ENCODE results near the gene PGLYRP4.

The PGLYRP4 gene

DNA sequence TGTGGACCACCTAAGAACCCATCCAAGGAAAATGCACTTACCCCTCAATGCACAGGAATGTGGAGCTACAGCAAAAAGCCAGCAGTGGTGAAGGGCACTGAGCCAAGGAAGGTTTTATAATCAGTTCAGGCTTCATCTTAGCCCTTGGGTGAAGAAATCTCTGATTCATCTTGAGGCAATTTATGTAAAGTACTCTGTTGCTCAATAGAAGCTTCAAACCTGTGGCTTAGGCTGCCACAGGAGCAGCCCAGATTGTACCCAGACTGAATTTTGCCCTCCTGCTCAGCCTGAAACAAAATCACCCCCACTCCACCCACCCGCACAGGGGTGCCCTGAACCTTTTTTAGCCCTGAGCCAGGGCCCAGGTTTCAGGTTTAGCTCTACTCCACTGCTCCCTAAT, 26.9 kb upstream of the PGLYRP4 start, which contains the start of gene S100A12:
TSS of gene S100A12 (minus strand) at position 111 of the 400 bp plus-strand sequence. CDS start 1,029 bp downstream, outside the sequence.
- DNase-seq (ENCODE audit: low spot score), result no peak

DNA sequence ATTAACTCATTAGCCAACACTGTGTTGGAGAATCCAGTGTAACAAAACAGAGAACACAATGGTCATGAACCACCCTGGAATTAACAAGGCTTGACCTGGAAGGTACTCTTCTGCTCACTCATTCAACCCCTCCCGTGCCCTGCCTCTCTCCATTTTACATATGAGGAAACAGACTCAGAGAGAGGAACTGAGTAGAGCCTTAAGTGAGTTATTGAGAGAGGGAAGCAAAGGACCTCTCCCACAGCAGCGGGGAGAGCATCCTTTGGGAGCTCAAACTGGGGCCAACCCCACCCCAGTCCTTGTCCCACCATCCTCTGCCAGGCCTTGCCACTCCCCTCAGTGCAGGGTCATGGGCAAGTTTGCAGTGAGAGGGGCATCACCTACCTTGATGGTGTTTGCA, 25.4 kb upstream of the PGLYRP4 start:
- DNase-seq (ENCODE audit: low spot score), result no peak

DNA sequence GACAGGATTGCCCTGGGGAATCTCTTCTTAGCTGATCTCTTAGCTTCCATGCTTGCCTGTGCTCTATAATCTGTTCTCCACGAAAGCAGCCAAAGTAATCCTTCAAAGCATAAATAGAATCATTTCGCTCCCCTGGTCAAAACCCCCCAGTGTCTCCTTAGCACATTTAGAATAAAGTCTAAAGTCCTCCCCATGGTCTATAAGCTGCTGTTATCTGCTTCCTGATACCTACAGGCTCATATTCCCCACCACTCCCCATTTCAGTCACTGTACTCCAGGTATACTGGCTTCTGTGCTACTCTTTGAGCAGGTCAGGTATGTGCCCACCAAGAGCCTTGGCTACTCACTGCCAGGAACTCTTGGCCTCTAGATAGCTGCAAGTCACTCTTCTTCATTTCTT, 23.9 kb upstream of the PGLYRP4 start:
- no peak for DNase-seq (ENCODE audit: low spot score)

DNA sequence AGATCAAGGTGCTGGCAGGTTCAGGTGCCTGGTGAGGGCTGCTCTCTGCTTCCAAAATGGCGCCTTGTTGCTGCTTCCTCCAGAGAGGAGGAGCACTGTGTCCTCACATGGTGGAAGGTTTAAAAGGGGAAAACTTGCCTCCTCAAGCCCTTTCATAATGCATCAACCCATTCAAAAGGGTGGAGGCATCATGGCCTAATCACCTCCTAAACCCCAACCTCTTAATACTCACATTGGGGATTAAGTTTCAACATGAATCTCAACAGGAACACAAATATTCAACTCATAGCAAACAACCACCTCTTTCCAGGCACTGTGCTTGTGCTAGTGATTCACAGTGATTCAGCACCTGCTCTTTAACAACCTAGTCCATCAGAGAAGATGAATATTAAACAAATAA, 22.6 kb upstream of the PGLYRP4 start:
- DNase-seq (ENCODE audit: low spot score), result no peak

DNA sequence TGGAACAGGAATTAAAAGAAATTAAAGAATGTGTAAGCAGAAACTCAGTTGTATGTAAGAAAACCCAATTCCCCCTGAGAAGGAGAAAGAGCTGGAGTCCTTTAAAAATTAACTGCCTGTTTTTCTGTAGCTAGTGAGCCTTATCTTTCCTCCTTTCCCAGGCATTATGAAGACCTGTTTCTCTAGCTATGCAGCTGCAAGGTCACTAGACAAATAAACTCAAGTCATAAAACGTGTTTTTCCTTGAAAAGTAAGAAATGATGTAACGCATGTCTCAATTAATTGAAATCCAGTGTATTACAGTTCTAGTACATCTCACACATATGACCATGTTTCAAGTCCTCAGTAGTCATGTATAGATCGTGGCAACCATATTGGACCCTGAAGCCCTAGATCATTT, 21.5 kb upstream of the PGLYRP4 start:
- DNase-seq (ENCODE audit: low spot score), result no peak

DNA sequence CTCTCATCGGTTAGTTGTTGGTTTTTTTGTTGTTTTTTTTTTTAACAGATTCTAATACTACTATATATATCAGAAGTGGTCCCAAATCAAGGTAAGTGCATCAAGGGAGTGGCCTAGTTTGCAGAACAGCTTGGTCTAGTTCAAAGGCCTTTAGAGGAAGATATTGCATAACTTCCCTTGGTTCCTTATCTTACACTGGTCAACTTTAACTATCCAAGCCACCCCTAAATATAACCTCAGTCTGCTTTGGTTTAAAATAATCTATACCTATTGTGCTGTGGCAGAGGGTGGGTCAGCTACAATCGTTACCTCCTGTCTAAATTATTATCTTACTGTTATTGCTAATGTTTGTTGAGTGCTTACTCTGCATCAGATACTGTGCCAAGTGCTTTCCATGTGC, 19.9 kb upstream of the PGLYRP4 start:
- no peak for DNase-seq (ENCODE audit: low spot score)

DNA sequence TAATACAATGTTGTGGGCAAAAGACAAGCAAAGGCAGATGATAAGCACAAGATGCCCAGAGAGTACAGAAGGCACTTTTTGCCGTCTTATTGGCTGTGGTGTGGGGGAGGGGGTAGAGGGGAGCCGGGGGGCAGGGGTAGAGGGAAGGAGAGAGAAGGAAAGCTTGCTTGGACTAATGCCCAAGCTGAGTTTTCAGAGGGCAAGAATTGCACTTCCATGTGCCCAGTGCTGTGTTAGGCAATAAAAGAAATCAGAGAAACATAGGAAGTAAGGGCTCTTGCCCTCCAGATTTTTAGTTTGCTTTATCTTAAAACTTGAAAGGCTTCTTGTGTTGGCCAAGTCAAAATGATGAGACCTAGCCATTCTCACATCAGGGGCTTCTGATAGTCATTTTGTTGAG, 18.4 kb upstream of the PGLYRP4 start:
- DNase-seq (ENCODE audit: low spot score), result no peak

DNA sequence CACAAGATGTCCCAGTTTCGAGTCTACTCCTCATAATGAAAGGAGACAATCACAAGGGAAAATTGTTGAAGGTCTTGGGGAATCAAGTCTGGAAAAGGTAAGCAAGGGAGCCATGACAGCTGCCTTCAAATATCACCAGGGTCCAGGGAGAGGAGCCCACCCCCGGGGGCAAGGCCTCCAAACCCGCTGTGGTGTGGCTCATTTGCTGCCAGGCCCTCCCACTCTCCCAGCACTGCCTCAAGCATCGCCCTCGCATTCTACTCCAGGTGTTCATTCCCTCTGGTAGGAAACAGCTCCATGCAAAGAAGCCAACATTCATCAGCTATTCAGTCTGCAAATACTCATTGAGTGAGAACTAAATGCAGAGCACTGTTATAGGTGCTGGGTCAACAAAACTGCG, 17.6 kb upstream of the PGLYRP4 start:
- DNase-seq (ENCODE audit: low spot score), result no peak

DNA sequence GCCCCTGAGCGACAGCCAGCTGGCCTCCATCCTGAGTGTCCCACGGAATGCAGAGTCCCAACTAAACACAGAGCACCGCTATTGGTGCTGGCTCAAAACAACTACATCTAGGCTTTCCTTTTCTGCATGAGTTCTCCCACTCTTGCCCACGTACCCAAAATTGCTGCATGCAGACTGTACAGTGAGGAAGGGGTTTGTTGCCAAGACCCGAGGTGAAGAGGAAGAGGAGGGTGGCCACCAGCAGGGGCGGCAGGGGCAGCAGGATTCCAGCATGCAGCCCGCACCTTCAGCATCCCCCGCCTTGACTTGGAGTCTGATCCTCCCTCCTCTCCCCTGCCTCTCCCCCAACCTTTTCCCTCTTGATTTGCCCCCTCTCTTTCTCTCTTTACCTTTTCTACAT, 17.1 kb upstream of the PGLYRP4 start:
- no peak for DNase-seq (ENCODE audit: low spot score)

DNA sequence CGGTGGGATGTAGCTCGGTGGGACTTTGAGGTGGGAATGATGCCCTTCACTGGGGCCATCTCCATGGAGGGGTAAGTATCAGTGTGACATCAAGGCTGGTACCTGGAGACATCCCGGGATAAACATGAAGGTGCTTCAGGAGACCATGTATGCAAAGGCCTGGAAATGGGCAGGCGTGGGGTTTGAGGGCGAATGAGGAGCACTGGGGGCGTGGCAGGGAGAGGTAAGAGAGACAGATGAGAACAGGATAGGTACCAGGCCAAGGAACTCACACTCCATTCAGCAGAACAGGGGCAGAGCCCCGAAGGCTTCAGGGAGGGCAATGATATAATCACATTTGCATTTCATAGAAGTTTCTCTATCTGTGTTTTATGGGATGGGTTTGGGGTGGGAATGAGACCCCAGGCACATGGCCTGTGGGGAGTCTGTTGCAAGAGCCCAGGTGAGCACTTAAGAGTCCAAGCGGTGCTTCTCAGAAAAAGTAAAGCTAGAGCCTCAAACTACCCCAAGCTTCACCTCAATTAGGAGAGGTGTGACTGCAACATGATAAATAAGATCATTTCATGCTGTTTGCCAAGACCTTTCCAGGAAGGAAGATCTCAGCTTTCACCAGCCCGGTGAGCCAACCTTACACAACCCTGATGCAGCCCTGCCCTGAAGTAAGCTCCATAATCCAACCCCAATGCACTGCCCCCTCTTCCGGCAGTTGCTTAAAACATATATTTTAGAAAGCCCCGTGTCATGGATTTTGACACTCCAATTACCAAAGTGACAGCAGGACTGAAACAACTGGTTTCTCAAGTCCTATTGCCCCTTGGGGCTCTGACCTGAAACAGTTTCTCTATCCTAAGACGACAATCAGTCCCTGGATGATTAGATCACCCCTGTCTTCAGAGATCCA, 16.4 kb upstream of the PGLYRP4 start:
- DNase-seq (ENCODE audit: low spot score), result no peak

DNA sequence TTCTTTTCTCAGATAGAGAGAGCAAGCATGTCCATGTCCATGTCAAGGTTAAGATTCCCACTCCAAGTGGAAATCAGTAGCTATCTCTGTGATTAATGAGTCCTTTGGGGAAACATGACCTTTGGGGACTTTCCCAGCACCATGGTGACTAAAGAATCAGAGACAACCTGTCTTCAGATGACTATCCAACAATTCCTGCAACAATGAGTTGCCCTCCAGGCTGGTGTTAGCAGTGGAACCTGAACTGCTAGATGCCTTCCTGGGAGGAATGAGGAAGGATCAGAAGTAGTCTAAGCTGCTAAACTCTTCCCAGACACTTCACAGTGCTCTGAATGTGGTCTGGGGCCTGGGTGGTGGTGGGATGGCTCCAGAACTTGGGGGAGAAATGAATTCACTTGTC, 15.5 kb upstream of the PGLYRP4 start:
- no peak for DNase-seq (ENCODE audit: low spot score)

DNA sequence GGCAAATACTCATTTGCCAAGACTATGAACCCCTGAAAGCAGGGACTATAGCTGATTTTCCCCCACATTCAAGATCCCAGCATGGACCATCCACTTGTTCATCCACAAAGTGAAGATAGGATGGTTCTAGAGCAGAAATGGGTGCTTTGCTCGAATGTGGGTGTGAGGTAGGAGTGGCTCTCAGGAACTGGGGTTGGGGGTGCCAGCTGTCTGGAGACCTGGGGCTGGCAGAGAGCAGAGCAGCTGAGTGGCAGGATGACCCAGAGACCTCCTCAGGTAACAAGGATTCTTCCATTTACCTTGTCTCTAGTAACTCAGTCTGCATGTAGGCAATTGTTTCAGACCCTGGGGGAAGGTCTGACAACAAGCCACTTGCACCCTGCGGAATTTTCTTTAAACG, 15.0 kb upstream of the PGLYRP4 start:
- DNase-seq (ENCODE audit: low spot score), result no peak

DNA sequence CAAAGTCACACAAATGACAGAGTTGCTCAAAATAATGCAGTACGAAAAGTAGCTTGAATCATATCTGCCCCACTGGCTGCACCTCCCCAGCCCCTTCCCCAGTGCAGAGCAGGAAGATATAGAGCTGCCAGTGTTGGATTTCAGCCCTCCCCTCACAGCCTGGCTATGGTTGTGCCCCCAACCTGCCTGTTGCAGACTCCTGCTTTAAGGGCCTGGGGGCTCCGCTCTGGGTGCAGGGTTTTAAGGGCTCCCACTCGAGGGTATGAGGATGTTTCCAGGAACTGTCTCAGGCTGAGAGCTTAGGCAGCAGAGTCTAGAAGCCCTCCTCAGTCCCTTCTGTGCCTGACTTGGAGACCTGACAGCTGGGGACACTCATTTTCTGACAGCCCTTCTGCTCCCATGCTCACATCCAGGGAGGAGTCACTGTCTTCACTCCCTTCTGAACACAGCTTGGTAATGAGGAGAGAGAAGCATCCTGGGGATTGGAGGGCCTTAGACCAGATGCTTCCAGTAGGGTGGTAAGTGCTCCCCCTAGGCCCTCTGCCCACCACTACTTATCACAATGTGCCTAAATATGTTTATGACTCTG, 13.6 kb upstream of the PGLYRP4 start:
- no peak for DNase-seq (ENCODE audit: low spot score)

DNA sequence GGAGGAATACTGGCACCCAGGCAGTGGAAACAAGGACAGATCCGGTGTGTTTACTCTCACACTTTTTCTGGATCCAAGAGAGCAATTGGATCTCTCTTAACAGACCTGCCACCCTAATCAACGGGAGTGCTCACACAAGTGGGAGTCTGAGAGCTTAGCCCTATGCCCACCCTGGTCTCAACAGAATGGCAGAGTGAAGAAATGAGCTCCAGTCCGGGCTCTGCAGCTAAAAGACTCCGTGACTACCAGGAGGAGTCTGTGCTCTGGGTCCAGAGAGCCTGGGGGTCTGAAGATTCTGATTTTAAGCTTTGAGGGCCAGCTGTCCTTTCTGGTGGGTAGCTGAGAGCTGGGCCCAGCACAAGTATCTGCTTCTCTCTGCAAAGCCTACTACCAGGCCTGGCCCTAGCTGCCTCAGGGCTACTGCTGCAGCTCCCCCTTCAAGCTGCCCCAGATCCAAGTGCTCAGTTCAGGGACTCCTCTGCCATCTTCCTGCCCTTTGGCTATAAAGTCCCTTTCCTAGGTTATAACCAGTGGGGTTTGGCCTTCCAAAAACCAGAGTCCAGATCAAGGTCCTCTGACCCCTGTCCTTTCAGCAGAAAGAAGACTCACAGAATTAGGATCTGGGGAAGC, 13.0 kb upstream of the PGLYRP4 start:
- DNase-seq (ENCODE audit: low spot score), result no peak

DNA sequence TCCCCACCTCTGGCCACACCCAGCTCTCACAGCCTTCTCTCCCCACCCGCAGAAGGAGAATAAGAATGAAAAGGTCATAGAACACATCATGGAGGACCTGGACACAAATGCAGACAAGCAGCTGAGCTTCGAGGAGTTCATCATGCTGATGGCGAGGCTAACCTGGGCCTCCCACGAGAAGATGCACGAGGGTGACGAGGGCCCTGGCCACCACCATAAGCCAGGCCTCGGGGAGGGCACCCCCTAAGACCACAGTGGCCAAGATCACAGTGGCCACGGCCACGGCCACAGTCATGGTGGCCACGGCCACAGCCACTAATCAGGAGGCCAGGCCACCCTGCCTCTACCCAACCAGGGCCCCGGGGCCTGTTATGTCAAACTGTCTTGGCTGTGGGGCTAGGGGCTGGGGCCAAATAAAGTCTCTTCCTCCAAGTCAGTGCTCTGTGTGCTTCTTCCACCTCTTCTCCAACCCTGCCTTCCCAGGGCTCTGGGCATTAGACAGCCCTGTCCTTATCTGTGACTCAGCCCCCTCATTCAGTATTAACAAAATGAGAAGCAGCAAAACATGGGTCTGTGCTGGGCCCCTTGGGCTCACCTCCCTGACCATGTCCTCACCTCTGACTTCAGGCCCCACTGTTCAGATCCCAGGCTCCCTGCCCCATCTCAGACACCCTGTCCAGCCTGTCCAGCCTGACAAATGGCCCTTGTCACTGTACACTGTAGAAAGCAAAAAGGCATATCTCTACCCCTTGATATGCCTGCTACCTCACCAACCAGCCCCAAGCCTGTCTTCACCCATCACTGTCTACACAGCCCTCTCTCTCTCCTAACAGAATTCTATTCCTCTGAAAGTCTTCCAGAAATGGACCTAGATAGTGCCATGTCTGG, 12.2 kb upstream of the PGLYRP4 start:
- no peak for DNase-seq (ENCODE audit: low spot score)

DNA sequence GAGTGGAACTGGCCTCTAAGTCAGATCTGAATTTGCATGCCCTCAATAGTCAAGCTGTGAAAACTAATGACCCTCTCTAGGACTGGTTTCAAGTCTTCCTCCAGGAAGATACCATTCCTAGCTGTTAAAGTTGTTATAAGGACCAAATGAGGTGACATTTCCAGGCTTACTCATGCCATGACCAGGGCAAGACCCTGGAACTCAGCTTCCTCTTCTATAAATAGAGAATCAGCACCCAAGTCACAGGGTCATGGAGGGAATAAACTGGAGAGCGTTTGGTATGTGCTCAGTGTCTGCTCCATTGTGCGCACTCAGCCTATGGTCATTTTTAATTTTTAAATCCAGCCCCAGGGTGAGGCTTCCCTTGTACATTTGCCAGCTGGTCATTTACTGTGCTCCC, 11.5 kb upstream of the PGLYRP4 start:
- DNase-seq (ENCODE audit: low spot score), result no peak

DNA sequence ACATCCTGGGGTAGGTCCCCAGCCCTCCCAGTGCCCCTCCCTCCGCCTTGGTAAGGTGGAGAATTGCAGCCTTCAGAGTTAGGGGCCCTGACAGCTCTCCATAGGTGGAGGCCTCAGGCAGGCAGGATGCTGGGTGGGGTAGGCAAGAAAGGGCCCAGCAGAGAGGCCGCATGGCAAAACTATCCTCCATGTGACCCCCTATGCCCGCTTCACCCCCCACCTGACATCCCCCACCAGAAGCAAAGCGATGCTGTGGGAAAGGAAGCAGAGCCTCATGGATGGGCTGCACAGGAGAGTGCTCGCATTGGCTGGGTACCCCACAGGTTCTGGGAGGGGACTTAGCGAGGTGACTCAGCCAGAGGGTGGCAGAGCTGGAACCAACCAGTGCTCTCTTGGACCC, 10.6 kb upstream of the PGLYRP4 start:
- no peak for DNase-seq (ENCODE audit: low spot score)

DNA sequence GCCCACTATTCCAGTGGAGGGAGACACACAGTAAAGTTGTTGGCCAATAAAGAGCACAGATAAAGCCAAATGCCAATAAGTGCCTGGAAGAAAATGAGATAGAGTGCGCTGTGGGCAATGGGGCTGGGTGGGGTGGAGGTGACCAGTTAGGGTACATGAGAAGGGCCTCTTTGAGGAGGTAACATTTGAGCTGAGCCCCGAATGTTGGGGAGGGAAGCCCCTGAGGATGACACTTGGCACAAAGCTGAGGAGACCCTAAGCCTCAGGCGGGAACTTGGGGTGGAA, 10.0 kb upstream of the PGLYRP4 start:
- DNase-seq (ENCODE audit: low spot score), result no peak

DNA sequence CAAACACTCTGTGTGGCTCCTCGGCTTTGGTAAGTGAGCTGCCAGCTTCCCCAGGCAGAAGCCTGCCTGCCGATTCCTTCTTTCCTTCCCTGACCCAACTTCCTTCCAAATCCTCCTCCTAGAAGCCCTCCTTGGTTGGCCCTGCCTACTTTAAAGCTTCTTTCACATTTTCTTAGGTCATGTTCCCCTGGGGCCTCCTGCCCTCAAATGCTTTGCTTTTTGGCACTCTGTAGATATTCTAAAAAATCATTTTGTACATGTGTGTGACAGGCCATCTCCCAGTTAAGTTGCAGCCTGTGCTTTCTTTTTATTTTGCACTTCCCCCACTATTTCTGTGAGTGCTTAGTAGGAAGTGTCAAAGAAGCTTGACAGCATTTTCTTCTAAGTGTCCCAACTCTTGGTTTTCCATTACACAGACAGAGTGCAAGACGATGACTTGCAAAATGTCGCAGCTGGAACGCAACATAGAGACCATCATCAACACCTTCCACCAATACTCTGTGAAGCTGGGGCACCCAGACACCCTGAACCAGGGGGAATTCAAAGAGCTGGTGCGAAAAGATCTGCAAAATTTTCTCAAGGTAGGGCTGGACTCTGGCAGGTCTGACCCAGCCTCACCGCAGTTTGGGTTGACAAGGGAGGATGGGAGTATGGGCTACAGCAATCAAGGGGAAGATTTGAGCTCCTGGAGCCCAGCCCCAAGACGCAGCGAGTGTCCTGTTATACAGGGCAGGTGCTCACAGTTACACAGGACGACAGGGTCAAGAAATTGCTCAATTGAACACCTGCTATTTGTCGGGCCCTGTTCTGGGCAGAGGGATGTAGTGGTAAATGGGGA, 9.4 kb upstream of the PGLYRP4 start, which contains the start of gene S100A9:
TSS of gene S100A9 (plus strand) at position 2 of the 838 bp plus-strand sequence. CDS start at position 432, 430 bp downstream.
- DNase-seq (ENCODE audit: low spot score), result no peak

DNA sequence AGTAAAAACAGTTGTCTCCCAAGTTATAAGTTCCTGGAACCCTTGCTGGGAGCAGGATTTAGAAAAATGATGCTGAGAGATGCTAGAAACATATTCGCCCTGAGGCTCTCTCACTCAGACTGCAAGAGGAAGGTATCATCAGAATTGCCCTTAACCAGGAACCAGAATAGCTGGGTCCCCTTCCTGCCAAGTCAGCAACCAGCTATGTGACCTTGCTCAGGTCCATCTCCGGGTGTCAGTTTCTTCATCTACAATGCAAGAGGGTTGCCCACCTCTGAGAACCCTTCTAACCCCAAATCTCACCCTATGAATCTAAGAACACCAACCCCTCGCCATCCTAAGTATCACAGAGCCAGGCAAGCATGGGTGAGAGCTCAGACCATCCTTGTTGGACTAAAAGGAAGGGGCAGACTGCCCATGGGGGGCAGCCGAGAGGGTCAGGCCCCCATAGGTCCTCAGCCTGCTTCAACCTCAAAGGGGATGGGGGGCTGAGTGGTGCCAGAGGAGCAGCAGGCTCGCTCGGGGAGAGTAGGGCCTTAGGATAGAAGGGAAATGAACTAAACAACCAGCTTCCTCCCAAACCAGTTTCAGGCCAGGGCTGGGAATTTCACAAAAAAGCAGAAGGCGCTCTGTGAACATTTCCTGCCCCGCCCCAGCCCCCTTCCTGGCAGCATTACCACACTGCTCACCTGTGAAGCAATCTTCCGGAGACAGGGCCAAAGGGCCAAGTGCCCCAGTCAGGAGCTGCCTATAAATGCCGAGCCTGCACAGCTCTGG, 8.6 kb upstream of the PGLYRP4 start:
- DNase-seq (ENCODE audit: low spot score), result no peak
